COLO829 (cell line): ENCODE measurements around the gene CAMK2D.

ENCODE experiments used
- DNase-seq: peaks from one replicate; pipeline ENCODE4 v3.0.0; 2012; ENCODE audit warnings: low spot score

The CAMK2D gene

GRCh38 chr4:113522433-113522832 lies 239.1 kb downstream of the CAMK2D start:
- no peak for DNase-seq

- no peak for DNase-seq
Observed at GRCh38 chr4:113513382-113513781, 248.2 kb downstream of the CAMK2D start.

GRCh38 chr4:113512880-113513279 lies 248.7 kb downstream of the CAMK2D start:
- no peak for DNase-seq

GRCh38 chr4:113511944-113512343 lies 249.6 kb downstream of the CAMK2D start:
- no peak for DNase-seq

- no peak for DNase-seq
Observed at GRCh38 chr4:113509851-113510250, 251.7 kb downstream of the CAMK2D start.

GRCh38 chr4:113505044-113505443 lies 256.5 kb downstream of the CAMK2D start:
- no peak for DNase-seq

- peak; percentile 63 for DNase-seq
Observed at GRCh38 chr4:113504422-113504821, 257.1 kb downstream of the CAMK2D start.

GRCh38 chr4:113503691-113504090 lies 257.8 kb downstream of the CAMK2D start:
- DNase-seq: no peak

GRCh38 chr4:113502906-113503305 lies 258.6 kb downstream of the CAMK2D start:
- DNase-seq: no peak

- peak; percentile 86 for DNase-seq
Observed at GRCh38 chr4:113502476-113502875, 259.1 kb downstream of the CAMK2D start.

- no peak for DNase-seq
Observed at GRCh38 chr4:113500424-113500823, 261.1 kb downstream of the CAMK2D start.

GRCh38 chr4:113499696-113500095 lies 261.8 kb downstream of the CAMK2D start:
- no peak for DNase-seq

- DNase-seq: no peak
Observed at GRCh38 chr4:113499166-113499565, 262.4 kb downstream of the CAMK2D start.

- DNase-seq: no peak
Observed at GRCh38 chr4:113497154-113497884, 264.2 kb downstream of the CAMK2D start.

- no peak for DNase-seq
Observed at GRCh38 chr4:113496698-113497097, 264.8 kb downstream of the CAMK2D start.

- no peak for DNase-seq
Observed at GRCh38 chr4:113495790-113496189, 265.7 kb downstream of the CAMK2D start.

- DNase-seq: peak; percentile 86
Observed at GRCh38 chr4:113483131-113483530, 278.4 kb downstream of the CAMK2D start.

GRCh38 chr4:113482325-113482724 lies 279.2 kb downstream of the CAMK2D start:
- no peak for DNase-seq

- no peak for DNase-seq
Observed at GRCh38 chr4:113481820-113482219, 279.7 kb downstream of the CAMK2D start.

- no peak for DNase-seq
Observed at GRCh38 chr4:113480109-113480508, 281.4 kb downstream of the CAMK2D start.

- DNase-seq: no peak
Observed at GRCh38 chr4:113478032-113478431, 283.5 kb downstream of the CAMK2D start.

- no peak for DNase-seq
Observed at GRCh38 chr4:113476800-113477199, 284.7 kb downstream of the CAMK2D start.

- DNase-seq: no peak
Observed at GRCh38 chr4:113474017-113474416, 287.5 kb downstream of the CAMK2D start.

GRCh38 chr4:113472864-113473263 lies 288.7 kb downstream of the CAMK2D start:
- no peak for DNase-seq
